GM19395 (cell line): ENCODE measurements around the gene CUX1.

ENCODE experiments used
- ATAC-seq: cut with Tn5 transposase; IDR thresholded peaks from one replicate; pipeline ENCODE4 v1.9.1; 2021; ENCODE audit warnings: mild to moderate bottlenecking, moderate library complexity; ENCODE audit not compliant: unreplicated experiment

CUX1 gene

GRCh38 chr7:101933688-101934121 is 116.3 kb downstream of the CUX1 start:
- peak; percentile 75 for ATAC-seq

- no peak for ATAC-seq
Measured at GRCh38 chr7:101934618-101935017, 117.2 kb downstream of the CUX1 start.

- no peak for ATAC-seq
Measured at GRCh38 chr7:101935521-101936141, 118.2 kb downstream of the CUX1 start.

- ATAC-seq: no peak
Measured at GRCh38 chr7:101936223-101936610, 118.8 kb downstream of the CUX1 start.

- ATAC-seq: no peak
Measured at GRCh38 chr7:101936611-101937231, 119.3 kb downstream of the CUX1 start.

GRCh38 chr7:101937717-101938514 is 120.5 kb downstream of the CUX1 start:
- no peak for ATAC-seq

- no peak for ATAC-seq
Measured at GRCh38 chr7:101939136-101939695, 121.8 kb downstream of the CUX1 start.

- ATAC-seq: no peak
Measured at GRCh38 chr7:101940151-101940550, 122.7 kb downstream of the CUX1 start.

- ATAC-seq: no peak
Measured at GRCh38 chr7:101940830-101941229, 123.4 kb downstream of the CUX1 start.

GRCh38 chr7:101941481-101942383 is 124.3 kb downstream of the CUX1 start:
- no peak for ATAC-seq

- ATAC-seq: no peak
Measured at GRCh38 chr7:101942603-101943210, 125.3 kb downstream of the CUX1 start.

GRCh38 chr7:101943306-101943705 is 125.9 kb downstream of the CUX1 start:
- no peak for ATAC-seq

- ATAC-seq: no peak
Measured at GRCh38 chr7:101943889-101944600, 126.6 kb downstream of the CUX1 start.

- ATAC-seq: no peak
Measured at GRCh38 chr7:101944611-101945010, 127.2 kb downstream of the CUX1 start.

GRCh38 chr7:101945034-101945758 is 127.8 kb downstream of the CUX1 start:
- no peak for ATAC-seq

- ATAC-seq: no peak
Measured at GRCh38 chr7:101947899-101948298, 130.5 kb downstream of the CUX1 start.

GRCh38 chr7:101948650-101949049 is 131.2 kb downstream of the CUX1 start:
- ATAC-seq: no peak

- ATAC-seq: no peak
Measured at GRCh38 chr7:101950450-101951119, 133.2 kb downstream of the CUX1 start.
